ENCODE data around the gene PNPT1.
"Not testable (repeated sequence)": the region's sequence is repeated elsewhere in the genome, so short reads cannot be mapped to it uniquely, and the experiment has no call there.

Gene PNPT1

GRCh38 chr2:55596795-55597194 is 96.8 kb downstream of the PNPT1 start:
- not testable (repeated sequence) for DNase-seq

DNA sequence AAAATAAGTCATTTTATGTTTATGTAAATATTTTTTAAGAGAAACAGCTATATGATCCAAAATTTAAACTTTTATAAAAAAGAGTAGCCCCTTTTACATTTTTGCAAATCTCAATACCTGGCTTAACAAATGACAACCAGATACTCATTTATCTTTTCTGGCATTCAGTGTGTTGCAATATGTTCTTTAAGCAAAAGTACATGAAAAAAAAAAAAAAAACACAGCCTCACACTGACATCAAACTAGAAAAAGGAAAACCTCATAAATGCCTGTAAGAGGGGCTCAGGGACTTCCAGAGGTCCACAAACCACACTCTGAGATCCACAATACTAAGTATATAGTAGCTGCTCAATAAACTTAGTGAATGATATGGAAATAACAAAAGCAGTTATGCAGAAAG is 98.1 kb downstream of the PNPT1 start:
- no peak for DNase-seq

DNA sequence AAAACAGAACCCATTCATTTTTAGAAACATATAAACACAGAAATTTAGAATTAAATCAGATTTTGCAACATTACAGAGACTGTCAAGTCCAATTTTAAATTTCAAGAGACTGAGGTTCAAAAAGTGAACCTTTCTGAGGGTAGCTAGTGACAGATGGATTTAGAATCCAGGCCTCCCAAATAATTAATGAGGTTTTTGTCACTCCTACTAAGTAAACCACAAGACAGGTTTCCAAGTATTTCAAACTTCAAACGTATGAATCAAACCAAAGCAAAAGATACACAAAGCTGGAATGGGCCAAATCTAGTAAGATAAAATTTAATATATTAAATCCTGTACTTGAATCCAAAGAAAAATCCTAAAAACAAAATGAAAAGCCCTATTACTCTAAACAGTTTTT is 101.5 kb downstream of the PNPT1 start:
- no peak for DNase-seq

DNA sequence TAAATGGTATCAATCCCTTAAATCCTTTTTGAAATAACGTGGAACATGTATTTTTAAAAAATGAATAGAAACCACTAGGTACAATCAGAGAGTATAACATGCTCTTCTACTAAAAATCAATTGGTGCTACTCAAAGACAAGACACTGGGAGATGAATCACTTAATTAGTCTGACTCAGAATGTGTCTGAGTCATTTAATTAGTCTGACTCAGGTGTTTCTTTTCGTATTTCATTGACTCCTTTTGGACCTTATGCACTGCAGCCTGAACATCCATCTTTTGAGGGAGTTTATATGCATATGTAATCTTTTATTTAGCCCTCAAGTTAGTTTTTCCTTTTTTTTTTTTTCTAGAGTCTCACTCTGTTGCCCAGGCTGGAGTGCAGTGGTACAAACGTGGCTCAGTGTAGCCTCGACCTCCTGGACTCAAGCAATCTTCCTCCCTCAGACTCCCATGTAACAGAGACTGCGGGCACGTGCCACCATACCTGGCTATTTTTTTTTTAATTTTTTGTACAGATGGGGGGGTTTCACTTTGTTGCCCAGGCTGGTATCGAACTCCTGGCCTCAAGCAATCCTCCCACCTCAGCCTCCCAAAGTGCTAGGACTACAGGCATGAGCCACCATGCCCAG is 102.7 kb downstream of the PNPT1 start:
- no peak for DNase-seq

DNA sequence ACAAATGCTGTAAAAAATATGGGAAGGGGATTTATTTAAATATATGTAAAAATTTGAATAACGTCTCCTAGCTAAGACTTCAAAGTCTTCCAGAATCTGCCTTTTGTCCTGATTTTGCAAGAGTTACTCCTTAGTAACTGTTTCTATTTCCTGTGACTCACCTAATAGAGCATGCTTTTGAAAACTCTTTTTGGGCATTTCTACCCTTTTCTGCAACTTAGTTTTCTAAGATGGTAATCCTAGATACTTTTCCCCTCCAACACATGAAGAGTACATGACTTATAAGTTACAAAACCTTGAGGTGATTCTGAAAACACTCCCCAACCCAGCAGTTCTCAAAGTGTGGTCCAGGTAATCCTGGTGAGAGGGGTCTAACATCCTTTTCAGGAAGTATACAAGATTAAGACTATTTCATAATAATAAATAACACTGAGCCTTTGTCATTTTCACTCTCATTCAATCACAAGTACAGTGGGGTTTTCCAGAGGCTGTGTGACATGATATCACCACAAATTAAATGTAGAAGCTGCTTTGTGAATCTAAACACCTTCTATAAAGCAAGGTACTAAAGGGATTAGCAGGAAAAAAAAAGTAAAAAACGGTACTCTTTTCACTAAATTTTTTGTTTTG is 108.1 kb downstream of the PNPT1 start:
- DNase-seq = no peak

All from C1 segment of cervical spinal cord (tissue), 14 donors.